ENCODE measurements around the gene DCC. TPM values are rescaled to one million over a fixed set of nuclear protein-coding genes. Genes with fewer than 3 reads are reported as not detected.

Gene DCC
- total RNA-seq, 6 donors from 2014 or later: 0.33 to 3.5 (median 1.0) TPM

GRCh38 chr18:53070788-53071187, 730.8 kb downstream of the DCC start:
- TF ChIP-seq POLR2A (IDR thresholded peaks at IDR 0.05): no peak
- TF ChIP-seq POLR2AphosphoS5 (IDR thresholded peaks at IDR 0.05): no peak
- TF ChIP-seq EP300 (IDR thresholded peaks at IDR 0.05): no peak
- TF ChIP-seq CTCF (IDR thresholded peaks at IDR 0.05): no peak
- DNase-seq (no peak), ATAC-seq (ENCODE audit: low FRiP score in 2 of 2) (no peak)
- H3K27ac ChIP-seq: no peak overlapping the region
- no peaks in the 10 kb centered on the region for H3K9me3 ChIP-seq
- WGBS, 2 donors: 47 to 56% methylated on average over 6 of the region's 6 CpGs
- no peaks in the 10 kb centered on the region for H3K4me1 ChIP-seq
- H3K36me3 ChIP-seq: no peaks in the 10 kb centered on the region
- no peak overlapping the region for H3K4me3 ChIP-seq
- no peaks in the 10 kb centered on the region for H3K27me3 ChIP-seq

DNA sequence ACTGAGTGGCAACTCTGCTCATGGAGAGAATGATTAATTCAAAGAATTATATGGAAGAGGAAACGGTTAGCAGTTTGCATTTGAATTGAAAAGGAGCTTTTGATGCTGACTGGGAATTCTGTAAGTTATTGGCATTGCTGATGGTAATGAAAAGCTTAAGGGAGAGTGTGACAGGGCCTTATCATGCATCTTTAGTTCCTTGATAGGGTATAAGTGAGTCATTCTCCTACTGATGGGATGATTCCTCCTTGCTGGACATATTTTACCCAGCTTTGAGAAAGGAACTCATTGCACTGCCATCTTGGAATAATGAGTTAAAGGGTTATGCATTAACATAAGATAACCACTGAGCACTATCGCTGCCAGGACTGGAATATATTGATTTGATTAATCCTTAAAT, 740.7 kb downstream of the DCC start:
- Histone ChIP-seq H3K27me3 (no peaks in the 10 kb centered on the region), H3K36me3 (no peaks in the 10 kb centered on the region), H3K4me3 (no peak overlapping the region), H3K9me3 (no peaks in the 10 kb centered on the region), H3K27ac (no peak overlapping the region), H3K4me1 (no peaks in the 10 kb centered on the region)
- 73 to 80% methylated on average over 2 of the region's 2 CpGs for WGBS, 2 donors
- DNase-seq: no peak
- no peak for ATAC-seq (ENCODE audit: low FRiP score in 2 of 2)
- no peak for TF ChIP-seq CTCF (IDR thresholded peaks at IDR 0.05)
- TF ChIP-seq POLR2A (IDR thresholded peaks at IDR 0.05): no peak

- ATAC-seq (ENCODE audit: low FRiP score in 2 of 2): no peak
- H3K4me3 ChIP-seq: no peak overlapping the region
- H3K36me3 ChIP-seq: no peaks in the 10 kb centered on the region
- no peak for DNase-seq
- H3K9me3 ChIP-seq: no peaks in the 10 kb centered on the region
- no peaks in the 10 kb centered on the region for H3K4me1 ChIP-seq
- 50 to 58% methylated on average over 5 of the region's 5 CpGs for WGBS, 2 donors
- TF ChIP-seq POLR2A (IDR thresholded peaks at IDR 0.05) (no peak), EP300 (IDR thresholded peaks at IDR 0.05) (no peak), POLR2AphosphoS5 (IDR thresholded peaks at IDR 0.05) (no peak)
- no peaks in the 10 kb centered on the region for H3K27me3 ChIP-seq
- H3K27ac ChIP-seq: no peak overlapping the region
Observed at GRCh38 chr18:53093636-53094035, 753.6 kb downstream of the DCC start.

DNA sequence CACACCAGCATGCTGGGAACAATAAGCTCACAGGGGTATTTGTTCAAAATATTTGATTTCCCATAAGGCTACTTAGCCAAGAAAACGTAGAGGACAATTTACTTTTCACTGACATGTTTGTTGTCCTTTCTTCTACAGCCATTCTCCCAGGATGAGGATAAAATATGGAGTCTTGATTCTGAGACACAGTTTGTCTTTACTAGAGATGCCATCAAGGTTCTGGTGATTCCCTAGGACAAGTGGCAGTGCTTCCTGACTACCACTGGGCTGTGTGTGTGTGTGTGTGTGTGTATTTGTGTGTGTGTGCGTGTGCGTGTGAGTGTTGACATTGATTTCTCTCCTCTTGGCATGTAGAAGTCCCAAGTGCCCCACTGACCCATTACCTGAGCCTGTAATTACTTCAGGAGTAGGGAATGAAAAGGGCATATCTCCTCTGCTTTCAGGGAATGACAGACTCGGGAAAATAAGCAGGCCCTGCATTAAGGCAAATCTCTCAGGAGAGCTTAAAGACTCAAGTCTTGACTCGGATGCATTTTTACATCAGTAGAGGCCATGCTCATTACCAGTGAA, 761.6 kb downstream of the DCC start:
- DNase-seq (no peak), ATAC-seq (ENCODE audit: low FRiP score in 2 of 2) (no peak)
- no peaks in the 10 kb centered on the region for H3K9me3 ChIP-seq
- H3K4me3 ChIP-seq: no peak overlapping the region
- no peaks in the 10 kb centered on the region for H3K4me1 ChIP-seq
- H3K27ac ChIP-seq: no peak overlapping the region
- no peaks in the 10 kb centered on the region for H3K36me3 ChIP-seq
- no peak for TF ChIP-seq EP300 (IDR thresholded peaks at IDR 0.05)
- no peak for TF ChIP-seq CTCF (IDR thresholded peaks at IDR 0.05)
- no peak for TF ChIP-seq POLR2AphosphoS5 (IDR thresholded peaks at IDR 0.05)
- TF ChIP-seq POLR2A (IDR thresholded peaks at IDR 0.05): no peak
- H3K27me3 ChIP-seq: no peaks in the 10 kb centered on the region
- 67 to 74% methylated on average over 5 of the region's 5 CpGs for WGBS, 2 donors

DNA sequence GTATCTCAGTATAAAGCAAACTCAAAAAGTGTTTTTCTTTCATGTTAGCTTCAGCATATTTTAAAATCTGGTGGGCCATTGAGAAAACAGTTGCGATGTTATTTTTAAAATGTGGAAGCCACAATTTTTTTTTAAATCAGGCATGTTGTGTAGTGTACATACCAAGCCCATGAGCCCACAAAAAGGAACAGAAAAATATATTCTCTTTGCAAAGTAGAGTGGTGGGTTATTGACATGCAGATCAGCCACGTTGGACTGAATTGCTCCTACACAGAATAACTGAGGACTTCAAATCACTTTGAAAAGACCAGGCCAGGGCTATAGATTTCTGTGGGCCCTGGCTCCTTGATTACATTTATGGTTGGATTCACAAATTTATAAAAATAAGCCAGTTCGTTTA, 774.4 kb downstream of the DCC start:
- Histone ChIP-seq H3K4me1 (no peaks in the 10 kb centered on the region), H3K9me3 (no peaks in the 10 kb centered on the region), H3K27me3 (no peaks in the 10 kb centered on the region), H3K4me3 (no peak overlapping the region), H3K36me3 (no peaks in the 10 kb centered on the region), H3K27ac (no peak overlapping the region)
- no peak for TF ChIP-seq POLR2AphosphoS5 (IDR thresholded peaks at IDR 0.05)
- no peak for TF ChIP-seq CTCF (IDR thresholded peaks at IDR 0.05)
- no peak for TF ChIP-seq POLR2A (IDR thresholded peaks at IDR 0.05)
- no peak for TF ChIP-seq EP300 (IDR thresholded peaks at IDR 0.05)
- 55 to 69% methylated on average over 3 of the region's 3 CpGs for WGBS, 2 donors
- ATAC-seq (ENCODE audit: low FRiP score in 2 of 2) (no peak), DNase-seq (no peak)

All from upper lobe of left lung (tissue), 6 donors.